Kidney epithelial cell (primary cell): ENCODE results near the gene PCDHGA1. TPM values are rescaled to one million over a fixed set of nuclear protein-coding genes. Genes with fewer than 3 reads are reported as not detected.

ENCODE experiments used
- DNase-seq: peaks from one replicate; pipeline ENCODE4 v3.0.0-alpha.2; 2010; ENCODE audit warnings: low read depth
- H3K27me3 ChIP-seq: 2 replicates; pipeline ENCODE4 v1.6.0; 2011; ENCODE audit warnings: low read length; ENCODE audit not compliant: control insufficient read depth, insufficient read depth
- H3K36me3 ChIP-seq: 2 replicates; pipeline ENCODE4 v1.5.1; 2011; ENCODE audit warnings: low read length; ENCODE audit not compliant: control insufficient read depth, insufficient read depth
- H3K4me3 ChIP-seq: 2 replicates; pipeline ENCODE4 v1.5.1; 2011; ENCODE audit warnings: low read depth, mild to moderate bottlenecking, control low read depth, low read length
- total RNA-seq: library from RNA; depleted of rRNA; stranded (reverse); fragments of >200 nt; gene quantifications from 2 replicates; pipeline ENCODE4 v1.2.3, GENCODE V29; 2015
- TF ChIP-seq, protein P1 (sequence below): IDR thresholded peaks from 2 replicates; pipeline ENCODE4 v1.5.1; 2011; ENCODE audit warnings: mild to moderate bottlenecking, moderate library complexity, low read length, control low read depth, inconsistent platforms; ENCODE audit not compliant: insufficient read depth, poor library complexity, severe bottlenecking

PCDHGA1 gene
- total RNA-seq, 1 donor from 2014 or later, result 0.67 TPM

DNA sequence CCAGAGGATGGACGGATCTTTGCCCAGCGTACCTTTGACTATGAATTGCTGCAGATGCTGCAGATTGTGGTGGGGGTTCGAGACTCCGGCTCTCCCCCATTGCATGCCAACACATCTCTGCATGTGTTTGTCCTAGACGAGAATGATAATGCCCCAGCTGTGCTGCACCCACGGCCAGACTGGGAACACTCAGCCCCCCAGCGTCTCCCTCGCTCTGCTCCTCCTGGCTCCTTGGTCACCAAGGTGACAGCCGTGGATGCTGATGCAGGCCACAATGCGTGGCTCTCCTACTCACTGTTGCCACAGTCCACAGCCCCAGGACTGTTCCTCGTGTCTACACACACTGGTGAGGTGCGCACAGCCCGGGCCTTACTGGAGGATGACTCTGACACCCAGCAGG is 160.5 kb downstream of the PCDHGA1 start:
- TF ChIP-seq, protein P1, sequence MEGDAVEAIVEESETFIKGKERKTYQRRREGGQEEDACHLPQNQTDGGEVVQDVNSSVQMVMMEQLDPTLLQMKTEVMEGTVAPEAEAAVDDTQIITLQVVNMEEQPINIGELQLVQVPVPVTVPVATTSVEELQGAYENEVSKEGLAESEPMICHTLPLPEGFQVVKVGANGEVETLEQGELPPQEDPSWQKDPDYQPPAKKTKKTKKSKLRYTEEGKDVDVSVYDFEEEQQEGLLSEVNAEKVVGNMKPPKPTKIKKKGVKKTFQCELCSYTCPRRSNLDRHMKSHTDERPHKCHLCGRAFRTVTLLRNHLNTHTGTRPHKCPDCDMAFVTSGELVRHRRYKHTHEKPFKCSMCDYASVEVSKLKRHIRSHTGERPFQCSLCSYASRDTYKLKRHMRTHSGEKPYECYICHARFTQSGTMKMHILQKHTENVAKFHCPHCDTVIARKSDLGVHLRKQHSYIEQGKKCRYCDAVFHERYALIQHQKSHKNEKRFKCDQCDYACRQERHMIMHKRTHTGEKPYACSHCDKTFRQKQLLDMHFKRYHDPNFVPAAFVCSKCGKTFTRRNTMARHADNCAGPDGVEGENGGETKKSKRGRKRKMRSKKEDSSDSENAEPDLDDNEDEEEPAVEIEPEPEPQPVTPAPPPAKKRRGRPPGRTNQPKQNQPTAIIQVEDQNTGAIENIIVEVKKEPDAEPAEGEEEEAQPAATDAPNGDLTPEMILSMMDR, result no peak
- H3K36me3 ChIP-seq, result no peaks in the 10 kb centered on the region
- no peak overlapping the region for H3K4me3 ChIP-seq
- peaks cover 24% of the 10 kb centered on the region for H3K27me3 ChIP-seq
- DNase-seq, result no peak

DNA sequence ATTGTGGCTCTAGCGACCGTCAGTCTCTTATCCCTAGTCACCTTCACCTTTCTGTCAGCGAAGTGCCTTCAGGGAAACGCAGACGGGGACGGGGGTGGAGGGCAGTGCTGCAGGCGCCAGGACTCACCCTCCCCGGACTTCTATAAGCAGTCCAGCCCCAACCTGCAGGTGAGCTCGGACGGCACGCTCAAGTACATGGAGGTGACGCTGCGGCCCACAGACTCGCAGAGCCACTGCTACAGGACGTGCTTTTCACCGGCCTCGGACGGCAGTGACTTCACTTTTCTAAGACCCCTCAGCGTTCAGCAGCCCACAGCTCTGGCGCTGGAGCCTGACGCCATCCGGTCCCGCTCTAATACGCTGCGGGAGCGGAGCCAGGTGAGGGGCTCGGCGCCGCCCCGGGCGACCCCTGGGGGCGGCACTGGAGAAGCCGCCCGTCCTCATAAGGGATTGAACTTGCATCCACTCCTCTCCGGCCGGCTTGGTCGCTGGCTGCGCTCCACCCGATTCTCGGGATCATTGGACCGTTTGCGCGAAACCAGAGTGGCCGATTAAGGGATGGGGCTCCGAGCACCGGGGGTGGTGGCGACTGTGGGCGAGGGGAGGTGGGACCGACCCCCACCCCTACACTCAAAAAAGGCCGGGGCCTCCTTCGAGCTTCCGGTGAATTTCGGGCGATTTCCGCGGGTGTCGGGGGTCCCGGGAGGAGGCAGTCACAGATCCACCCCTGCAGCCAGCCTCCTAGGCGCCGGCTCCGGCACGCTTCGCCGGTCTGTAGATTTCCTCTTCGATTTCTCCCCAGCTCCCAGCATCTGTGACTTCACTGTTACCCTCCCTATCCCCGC is 161.2 kb downstream of the PCDHGA1 start:
- no peaks in the 10 kb centered on the region for H3K36me3 ChIP-seq
- no peak overlapping the region for H3K4me3 ChIP-seq
- TF ChIP-seq, protein P1, result no peak
- no peak for DNase-seq
- peaks cover 23% of the 10 kb centered on the region for H3K27me3 ChIP-seq

DNA sequence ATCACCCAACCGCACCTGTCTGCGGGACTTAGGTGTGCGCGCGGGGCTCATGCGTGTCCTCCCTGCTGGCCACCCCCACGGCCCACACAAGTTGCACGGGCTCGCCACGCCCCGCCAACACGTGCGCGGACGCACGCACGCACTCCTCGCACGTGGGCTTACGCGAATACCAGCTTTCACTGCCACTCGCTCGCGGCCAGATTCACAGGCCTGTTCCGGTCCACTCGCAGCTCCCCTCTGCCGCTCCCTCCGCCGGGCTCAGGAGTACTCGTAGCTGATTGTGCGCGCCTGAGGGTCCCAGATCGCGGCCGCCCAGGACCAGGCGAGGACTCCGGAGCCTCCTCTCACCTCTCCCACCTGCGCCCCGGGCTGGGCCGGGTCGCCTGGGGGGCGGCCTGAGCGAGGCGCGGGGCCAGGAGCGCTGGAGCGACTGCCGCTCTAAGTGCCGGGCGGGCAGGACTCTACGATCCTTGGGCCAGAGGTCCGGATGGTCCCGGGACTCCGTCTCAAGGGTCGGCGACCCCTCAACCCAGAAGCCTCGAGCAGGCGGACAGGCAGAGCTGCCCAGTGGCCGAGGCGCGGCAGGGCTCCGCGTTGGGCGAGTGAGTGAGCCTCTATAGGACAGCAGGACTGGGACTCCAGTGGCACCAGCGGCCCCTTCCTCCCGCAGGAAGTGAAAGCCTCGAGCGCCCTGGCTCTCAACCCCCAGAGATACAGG is 162.0 kb downstream of the PCDHGA1 start:
- DNase-seq, result no peak
- TF ChIP-seq, protein P1, result no peak
- H3K4me3 ChIP-seq, result no peak overlapping the region
- H3K27me3 ChIP-seq, result peaks cover 23% of the 10 kb centered on the region
- H3K36me3 ChIP-seq, result no peaks in the 10 kb centered on the region

DNA sequence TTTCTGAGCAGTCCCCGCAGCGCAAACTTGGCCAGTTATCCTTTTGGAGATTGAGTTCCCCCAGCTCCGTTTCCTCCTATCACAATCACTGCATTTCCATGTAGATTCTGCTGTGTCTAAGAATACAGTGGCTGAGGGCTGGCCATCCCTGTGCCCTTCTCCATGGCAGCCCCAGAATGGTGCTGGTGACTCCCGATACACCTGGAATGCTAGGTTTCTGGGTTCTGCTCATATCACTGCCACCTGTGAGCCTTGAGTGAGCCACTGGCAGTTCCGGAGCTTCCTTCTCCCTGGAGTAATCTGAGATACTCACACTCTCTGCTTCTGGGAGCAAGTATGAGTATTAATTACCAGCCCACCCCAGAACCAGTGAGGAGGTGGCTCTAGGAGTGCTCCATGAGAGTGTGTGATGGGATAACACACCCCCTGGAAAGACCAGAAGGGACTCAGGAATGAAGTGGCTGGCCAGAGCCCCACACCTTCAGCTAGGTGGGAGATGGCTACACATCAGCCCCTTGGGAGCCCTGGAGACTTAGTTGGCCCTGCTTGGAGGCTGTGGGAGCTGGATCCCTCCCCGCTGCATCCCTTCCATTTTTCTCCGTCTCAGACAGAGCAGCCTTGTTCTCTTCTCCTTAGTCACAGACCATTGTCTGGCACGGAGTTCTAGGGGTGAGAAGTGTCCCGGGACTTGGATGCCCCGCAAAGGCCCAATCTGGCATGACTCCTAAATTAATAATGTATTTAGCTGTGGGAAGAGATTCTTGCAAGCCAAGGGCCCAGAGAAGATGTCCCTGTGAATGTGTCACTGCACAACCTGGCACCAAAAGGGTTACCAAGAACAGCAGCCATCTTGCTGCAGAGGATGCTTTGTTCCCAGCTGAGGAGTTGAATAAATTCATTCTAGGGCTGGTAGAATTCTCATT is 163.4 kb downstream of the PCDHGA1 start:
- Histone ChIP-seq H3K36me3 (no peaks in the 10 kb centered on the region), H3K27me3 (peaks cover 23% of the 10 kb centered on the region), H3K4me3 (no peak overlapping the region)
- no peak for DNase-seq
- TF ChIP-seq, protein P1, result no peak

DNA sequence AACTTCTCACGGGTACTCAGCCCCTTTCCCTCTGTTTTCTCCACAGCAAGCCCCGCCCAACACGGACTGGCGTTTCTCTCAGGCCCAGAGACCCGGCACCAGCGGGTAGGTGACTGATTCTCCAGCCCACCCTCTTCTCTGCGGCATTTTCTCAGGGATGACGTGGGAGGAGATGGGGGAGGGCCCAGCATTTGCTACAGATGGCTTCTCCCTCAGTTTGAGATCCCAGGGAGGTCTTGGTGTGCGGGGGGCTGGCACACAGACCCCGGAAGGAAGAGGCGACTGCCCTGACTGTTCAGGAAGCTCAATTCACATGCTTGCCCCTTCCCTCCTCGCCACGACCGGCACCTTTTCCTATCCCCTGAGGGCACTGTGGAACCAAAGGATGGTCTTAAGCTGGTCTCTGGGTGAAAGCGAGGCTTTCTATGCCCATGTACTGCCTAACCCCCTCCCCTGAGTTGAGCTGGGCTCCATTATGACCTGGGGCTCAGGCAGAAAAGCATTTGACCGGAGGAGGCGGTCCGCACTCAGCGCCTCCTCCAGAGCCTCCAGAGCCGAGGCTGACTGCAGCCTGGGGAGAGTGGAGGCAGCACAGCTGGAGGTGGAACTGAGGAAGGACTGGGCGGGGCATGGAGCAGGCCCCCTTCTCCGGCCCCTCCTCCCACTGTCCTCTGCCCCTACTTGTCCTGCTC is 164.6 kb downstream of the PCDHGA1 start:
- Histone ChIP-seq H3K27me3 (peaks cover 23% of the 10 kb centered on the region), H3K36me3 (no peaks in the 10 kb centered on the region), H3K4me3 (no peak overlapping the region)
- DNase-seq, result no peak
- TF ChIP-seq, protein P1, result no peak
